IMR-90 (cell line): ENCODE measurements around the gene VEGFA. TPM values are rescaled to one million over a fixed set of nuclear protein-coding genes. Genes with fewer than 3 reads are reported as not detected.

Source experiments
- ATAC-seq: fragments of 200-7000 bp; cut with Tn5 transposase; 2 replicates; pipeline ENCODE4 v1.9.1; 2020; ENCODE audit warnings: low read depth, mild to moderate bottlenecking, moderate library complexity
- BruUV-seq: library from RNA; stranded (reverse); fragments of 400-500 nt; replicated peaks from 2 replicates; lab custom pipeline; 2021; lab: Mats Ljungman, UMichigan
- CTCF ChIA-PET: fragments of 300-600 bp; formaldehyde crosslinking; extraction: SDS; loops from one replicate; lab custom pipeline; 2021; ENCODE audit warnings: antibody characterized with exemption; lab: Yijun Ruan, JAX
- POLR2A ChIA-PET: fragments of 300-600 bp; sonication (Branson Sonifier 250); formaldehyde crosslinking; loops from one replicate; lab custom pipeline; 2022; ENCODE audit warnings: antibody characterized with exemption; ENCODE audit not compliant: unreplicated experiment; lab: Charles Lee
- DNase-seq: peaks from one replicate; pipeline ENCODE4 v3.0.0; 2013
- H2AFZ ChIP-seq: replicated peaks from 2 replicates; pipeline ENCODE3; 2013; ENCODE audit warnings: low read length, mild to moderate bottlenecking; ENCODE audit not compliant: poor library complexity
- H2AK5ac ChIP-seq: 2 replicates; pipeline ENCODE4 v1.6.1; 2013; ENCODE audit warnings: low read depth, low read length, inconsistent platforms
- H2AK9ac ChIP-seq: replicated peaks from 2 replicates; pipeline ENCODE3; 2013; ENCODE audit warnings: mild to moderate bottlenecking, low read depth, low read length, moderate library complexity; ENCODE audit not compliant: poor library complexity
- H2BK120ac ChIP-seq: 2 replicates; pipeline ENCODE4 v1.6.1; 2013; ENCODE audit warnings: low read depth, low read length, inconsistent platforms
- H2BK15ac ChIP-seq: 3 replicates; pipeline ENCODE4 v1.6.1; 2013; ENCODE audit warnings: low read depth, low read length, inconsistent platforms
- H2BK20ac ChIP-seq: 2 replicates; pipeline ENCODE4 v1.6.1; 2013; ENCODE audit warnings: low read depth, mild to moderate bottlenecking, inconsistent platforms, low read length, moderate library complexity
- H2BK5ac ChIP-seq: 2 replicates; pipeline ENCODE4 v1.6.1; 2013; ENCODE audit warnings: mild to moderate bottlenecking, low read depth, low read length, inconsistent platforms; ENCODE audit not compliant: poor library complexity, severe bottlenecking
- H3K14ac ChIP-seq: replicated peaks from 2 replicates; pipeline ENCODE4 v1.6.1; 2013; ENCODE audit warnings: low read depth, low read length, inconsistent platforms
- H3K18ac ChIP-seq: 2 replicates; pipeline ENCODE4 v1.6.1; 2013; ENCODE audit warnings: low read depth, low read length, control low read depth
- H3K23ac ChIP-seq: 2 replicates; pipeline ENCODE4 v1.6.1; 2013; ENCODE audit warnings: low read depth, low read length, inconsistent platforms
- H3K27ac ChIP-seq: 2 replicates; pipeline ENCODE4 v1.5.1; 2013; ENCODE audit warnings: mild to moderate bottlenecking, control low read depth, low read length; ENCODE audit not compliant: insufficient read depth
- H3K27me3 ChIP-seq: 2 replicates; pipeline ENCODE4 v1.6.1; 2013; ENCODE audit warnings: low read length; ENCODE audit not compliant: control insufficient read depth, insufficient read depth
- H3K36me3 ChIP-seq: 2 replicates; pipeline ENCODE4 v1.6.1; 2013; ENCODE audit warnings: low read length, mixed read lengths; ENCODE audit not compliant: control insufficient read depth, insufficient read depth
- H3K4ac ChIP-seq: 2 replicates; pipeline ENCODE4 v1.6.1; 2013; ENCODE audit warnings: low read depth, low read length, inconsistent platforms
- H3K4me1 ChIP-seq: 2 replicates; pipeline ENCODE4 v1.6.1; 2013; ENCODE audit warnings: low read length, mixed read lengths; ENCODE audit not compliant: control insufficient read depth, insufficient read depth
- H3K4me2 ChIP-seq: 2 replicates; pipeline ENCODE4 v1.6.1; 2013; ENCODE audit warnings: low read depth, mild to moderate bottlenecking, control low read depth, low read length, moderate library complexity
- H3K4me3 ChIP-seq: 2 replicates; pipeline ENCODE4 v1.5.1; 2013; ENCODE audit warnings: low read depth, mild to moderate bottlenecking, control low read depth, low read length, moderate library complexity; ENCODE audit not compliant: insufficient read depth
- H3K56ac ChIP-seq: 2 replicates; pipeline ENCODE4 v1.6.1; 2013; ENCODE audit warnings: low read length, inconsistent platforms; ENCODE audit not compliant: insufficient read depth; ENCODE audit errors: extremely low read depth
- H3K79me1 ChIP-seq, 2 experiments: 2 replicates each; pipeline ENCODE4 v1.6.1; 2013; ENCODE audit warnings: low read length in 2 of 2, inconsistent platforms in 1 of 2, low read depth in 1 of 2
- H3K9ac ChIP-seq: 2 replicates; pipeline ENCODE4 v1.6.1; 2013; ENCODE audit warnings: low read depth, low read length, control low read depth
- H3K9me1 ChIP-seq: 2 replicates; pipeline ENCODE4 v1.6.1; 2013; ENCODE audit warnings: low read length, inconsistent platforms; ENCODE audit not compliant: insufficient read depth
- H3K9me3 ChIP-seq: 2 replicates; pipeline ENCODE4 v1.6.1; 2013; ENCODE audit warnings: low read length; ENCODE audit not compliant: control insufficient read depth, insufficient read depth
- H4K20me1 ChIP-seq: 2 replicates; pipeline ENCODE4 v1.6.1; 2013; ENCODE audit warnings: low read length, inconsistent platforms; ENCODE audit not compliant: insufficient read depth
- H4K5ac ChIP-seq: 2 replicates; pipeline ENCODE4 v1.6.1; 2013; ENCODE audit warnings: mild to moderate bottlenecking, low read depth, low read length, control low read depth
- H4K8ac ChIP-seq, 2 experiments: 2 replicates each; pipeline ENCODE4 v1.6.1; 2013; ENCODE audit warnings: low read depth in 2 of 2, low read length in 2 of 2, control low read depth in 1 of 2, inconsistent platforms in 1 of 2
- H4K91ac ChIP-seq: 2 replicates; pipeline ENCODE4 v1.6.1; 2013; ENCODE audit warnings: low read depth, low read length, inconsistent platforms; ENCODE audit not compliant: insufficient read depth
- BHLHE40 ChIP-seq: fragments of 150-350 bp; IDR thresholded peaks from 2 replicates; pipeline ENCODE4 v1.6.1; 2016; ENCODE audit warnings: mild to moderate bottlenecking, low read depth, low read length
- CHD1 ChIP-seq: IDR thresholded peaks from 2 replicates; pipeline ENCODE4 v1.6.1; 2012; ENCODE audit warnings: low read depth, low read length, improper control_type of control experiment
- FOS ChIP-seq: fragments of 150-350 bp; IDR thresholded peaks from 2 replicates; pipeline ENCODE4 v1.6.1; 2016; ENCODE audit warnings: low read depth, low read length
- MAZ ChIP-seq: IDR thresholded peaks from 2 replicates; pipeline ENCODE4 v1.6.1; 2012; ENCODE audit warnings: low read depth, mild to moderate bottlenecking, low read length, improper control_type of control experiment, moderate library complexity, borderline replicate concordance
- MXI1 ChIP-seq: IDR thresholded peaks from 2 replicates; pipeline ENCODE4 v1.6.1; 2012; ENCODE audit warnings: low read depth, mild to moderate bottlenecking, low read length, moderate library complexity, borderline replicate concordance
- NFE2L2 ChIP-seq: fragments of 150-350 bp; IDR thresholded peaks from 2 replicates; pipeline ENCODE4 v1.6.1; 2016; ENCODE audit warnings: low read depth, mild to moderate bottlenecking, low read length
- POLR2A ChIP-seq: IDR thresholded peaks from 2 replicates; pipeline ENCODE4 v1.6.1; 2012; ENCODE audit warnings: mild to moderate bottlenecking, low read depth, low read length
- RAD21 ChIP-seq: IDR thresholded peaks from 2 replicates; pipeline ENCODE4 v1.6.1; 2012; ENCODE audit warnings: low read length, improper control_type of control experiment
- RCOR1 ChIP-seq: IDR thresholded peaks from 2 replicates; pipeline ENCODE4 v1.6.1; 2012; ENCODE audit warnings: mild to moderate bottlenecking, low read length, improper control_type of control experiment; ENCODE audit not compliant: insufficient replicate concordance
- SMC3 ChIP-seq: fragments of 150-350 bp; IDR thresholded peaks from 2 replicates; pipeline ENCODE4 v1.6.1; 2016; ENCODE audit warnings: low read depth, mild to moderate bottlenecking, antibody characterized with exemption, low read length, moderate library complexity
- WGBS, 2 experiments: methylation state at CpG; one replicate each; pipeline versions ENCODE4 v1.1.5 to v1.1.7; 2013; ENCODE audit warnings: missing lambda C conversion rate in 2 of 2; ENCODE audit not compliant: insufficient read length in 1 of 2; ENCODE audit errors: extremely low coverage in 2 of 2; 5-methylcytosine and 5-hydroxymethylcytosine counted together
- dilution Hi-C: fragments of 300-500 bp; cut with HindIII; formaldehyde crosslinking; loops from one replicate; pipeline ENCODE4 v1.14.3; 2018; ENCODE audit warnings: low sequenced_read_pairs; ENCODE audit not compliant: unreplicated experiment
- in situ Hi-C: fragments of 300-500 bp; cut with MboI; formaldehyde crosslinking; loops from 3 replicates; pipeline ENCODE4 v1.14.3; 2019; ENCODE audit warnings: low sequenced_read_pairs, inconsistent platforms, mixed read lengths
- intact Hi-C: fragments of 100-400 bp; cut with micrococcal nuclease; formaldehyde crosslinking; loops from 2 replicates; pipeline ENCODE4 v1.10.0; 2022
- polyA plus RNA-seq, 3 experiments: library from polyadenylated mRNA; depleted of rRNA; stranded (reverse); fragments of >200 nt; gene quantifications; 2 replicates each; pipeline ENCODE4 v1.2.3, GENCODE V29; 2012; ENCODE audit warnings: low replicate concordance in 1 of 3
- total RNA-seq: library from RNA; depleted of rRNA; stranded (reverse); fragments of >200 nt; gene quantifications from 2 replicates; pipeline ENCODE4 v1.2.3, GENCODE V29; 2012
- TF ChIP-seq, protein P1 (sequence below): fragments of 150-350 bp; IDR thresholded peaks from 2 replicates; pipeline ENCODE4 v1.6.1; 2016; ENCODE audit warnings: low read depth, mild to moderate bottlenecking, low read length, moderate library complexity, borderline replicate concordance
- TF ChIP-seq, protein P2 (sequence below): fragments of 150-350 bp; IDR thresholded peaks from 2 replicates; pipeline ENCODE4 v1.6.1; 2017; ENCODE audit warnings: mild to moderate bottlenecking, antibody characterized with exemption, low read length, low read depth
- TF ChIP-seq, protein P3 (sequence below): conservative IDR thresholded peaks from 2 replicates; pipeline ENCODE4 v1.5.1; 2012; ENCODE audit warnings: mild to moderate bottlenecking, low read depth, low read length, improper control_type of control experiment

Gene VEGFA
- total and polyA plus RNA-seq, 2 of the 4 experiments (the other 2 are of a cell fraction): 190 to 234 TPM

DNA sequence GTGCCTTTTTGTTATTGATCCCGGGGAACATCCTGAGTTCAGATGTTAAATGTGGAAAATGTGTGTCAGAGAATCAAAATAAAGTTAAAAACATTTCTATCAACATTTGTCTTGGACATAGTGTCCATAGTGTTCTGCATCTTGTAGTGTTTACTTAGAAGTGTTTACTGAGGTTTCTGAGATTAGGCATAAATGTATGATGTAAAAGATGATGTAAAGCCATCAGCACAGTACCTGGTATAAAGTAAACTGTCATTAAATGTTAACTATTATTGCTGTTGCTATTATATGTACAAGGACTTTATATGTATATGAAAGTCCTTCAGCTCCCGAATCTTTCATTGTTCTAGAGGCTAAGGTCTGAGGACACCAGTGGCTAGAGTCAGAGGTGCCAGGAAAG is 28.2 kb upstream of the VEGFA start:
- no peak overlapping the region for H3K56ac ChIP-seq
- no peak overlapping the region for H4K91ac ChIP-seq
- H3K9me3 ChIP-seq: no peaks in the 10 kb centered on the region
- no peak overlapping the region for H2AK5ac ChIP-seq
- H3K27ac ChIP-seq: no peak overlapping the region
- in situ Hi-C loops (no loop called here), intact Hi-C loops (no loop called here), dilution Hi-C loops (no loop called here)
- no peak overlapping the region for H3K4ac ChIP-seq
- no TSS peak for BruUV-seq
- H2BK120ac ChIP-seq: no peak overlapping the region
- H2BK5ac ChIP-seq: no peak overlapping the region
- H3K27me3 ChIP-seq: peaks cover 22% of the 10 kb centered on the region
- H3K4me3 ChIP-seq: no peak overlapping the region
- ATAC-seq (no peak), DNase-seq (no peak)
- no peak overlapping the region for H3K4me2 ChIP-seq
- no peak overlapping the region for H4K5ac ChIP-seq
- H3K18ac ChIP-seq: no peak overlapping the region
- H2AFZ ChIP-seq: no peak overlapping the region
- H4K20me1 ChIP-seq: no peaks in the 10 kb centered on the region
- H2BK20ac ChIP-seq: no peak overlapping the region
- CTCF ChIA-PET: no interaction called here
- peaks cover 2% of the 10 kb centered on the region; the same call in 1 of the 2 replicates for H3K4me1 ChIP-seq
- no peak overlapping the region for H3K9ac ChIP-seq
- no peaks in the 10 kb centered on the region for H3K79me1 ChIP-seq
- H4K8ac ChIP-seq: no peak overlapping the region
- peaks cover 6% of the 10 kb centered on the region; the same call in 1 of the 2 replicates for H3K9me1 ChIP-seq
- POLR2A ChIA-PET: no interaction called here
- no peak overlapping the region for H3K23ac ChIP-seq
- H2AK9ac ChIP-seq: no peak overlapping the region
- no CpG with 5 or more reads among the region's 2 CpGs for WGBS, 2 experiments
- no peak overlapping the region for H2BK15ac ChIP-seq
- H3K14ac ChIP-seq: no peak overlapping the region
- no peaks in the 10 kb centered on the region for H3K36me3 ChIP-seq
- TF ChIP-seq, protein P1, sequence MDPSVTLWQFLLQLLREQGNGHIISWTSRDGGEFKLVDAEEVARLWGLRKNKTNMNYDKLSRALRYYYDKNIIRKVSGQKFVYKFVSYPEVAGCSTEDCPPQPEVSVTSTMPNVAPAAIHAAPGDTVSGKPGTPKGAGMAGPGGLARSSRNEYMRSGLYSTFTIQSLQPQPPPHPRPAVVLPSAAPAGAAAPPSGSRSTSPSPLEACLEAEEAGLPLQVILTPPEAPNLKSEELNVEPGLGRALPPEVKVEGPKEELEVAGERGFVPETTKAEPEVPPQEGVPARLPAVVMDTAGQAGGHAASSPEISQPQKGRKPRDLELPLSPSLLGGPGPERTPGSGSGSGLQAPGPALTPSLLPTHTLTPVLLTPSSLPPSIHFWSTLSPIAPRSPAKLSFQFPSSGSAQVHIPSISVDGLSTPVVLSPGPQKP: no peak
- TF ChIP-seq MXI1 (no peak), SMC3 (no peak), FOS (no peak), RCOR1 (no peak), POLR2A (no peak), BHLHE40 (no peak), RAD21 (no peak), CHD1 (no peak), NFE2L2 (no peak), MAZ (no peak)
- TF ChIP-seq, protein P2, sequence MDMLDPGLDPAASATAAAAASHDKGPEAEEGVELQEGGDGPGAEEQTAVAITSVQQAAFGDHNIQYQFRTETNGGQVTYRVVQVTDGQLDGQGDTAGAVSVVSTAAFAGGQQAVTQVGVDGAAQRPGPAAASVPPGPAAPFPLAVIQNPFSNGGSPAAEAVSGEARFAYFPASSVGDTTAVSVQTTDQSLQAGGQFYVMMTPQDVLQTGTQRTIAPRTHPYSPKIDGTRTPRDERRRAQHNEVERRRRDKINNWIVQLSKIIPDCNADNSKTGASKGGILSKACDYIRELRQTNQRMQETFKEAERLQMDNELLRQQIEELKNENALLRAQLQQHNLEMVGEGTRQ: no peak
- TF ChIP-seq, protein P3, sequence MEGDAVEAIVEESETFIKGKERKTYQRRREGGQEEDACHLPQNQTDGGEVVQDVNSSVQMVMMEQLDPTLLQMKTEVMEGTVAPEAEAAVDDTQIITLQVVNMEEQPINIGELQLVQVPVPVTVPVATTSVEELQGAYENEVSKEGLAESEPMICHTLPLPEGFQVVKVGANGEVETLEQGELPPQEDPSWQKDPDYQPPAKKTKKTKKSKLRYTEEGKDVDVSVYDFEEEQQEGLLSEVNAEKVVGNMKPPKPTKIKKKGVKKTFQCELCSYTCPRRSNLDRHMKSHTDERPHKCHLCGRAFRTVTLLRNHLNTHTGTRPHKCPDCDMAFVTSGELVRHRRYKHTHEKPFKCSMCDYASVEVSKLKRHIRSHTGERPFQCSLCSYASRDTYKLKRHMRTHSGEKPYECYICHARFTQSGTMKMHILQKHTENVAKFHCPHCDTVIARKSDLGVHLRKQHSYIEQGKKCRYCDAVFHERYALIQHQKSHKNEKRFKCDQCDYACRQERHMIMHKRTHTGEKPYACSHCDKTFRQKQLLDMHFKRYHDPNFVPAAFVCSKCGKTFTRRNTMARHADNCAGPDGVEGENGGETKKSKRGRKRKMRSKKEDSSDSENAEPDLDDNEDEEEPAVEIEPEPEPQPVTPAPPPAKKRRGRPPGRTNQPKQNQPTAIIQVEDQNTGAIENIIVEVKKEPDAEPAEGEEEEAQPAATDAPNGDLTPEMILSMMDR: no peak
